H1 (cell line): Measurements from ENCODE around the gene MGST1. TPM values are rescaled to one million over a fixed set of nuclear protein-coding genes. Genes with fewer than 3 reads are reported as not detected.

ENCODE experiments used
- CTCF ChIA-PET: fragments of 300-600 bp; sonication (Branson Sonifier 250); formaldehyde crosslinking; loops from one replicate; lab custom pipeline; 2021; ENCODE audit not compliant: partially characterized antibody; lab: Charles Lee
- POLR2A ChIA-PET: fragments of 300-600 bp; sonication (Branson Sonifier 250); formaldehyde crosslinking; loops from one replicate; lab custom pipeline; 2021; ENCODE audit warnings: inconsistent platforms; ENCODE audit not compliant: partially characterized antibody; lab: Charles Lee
- DNase-seq, 2 experiments: peaks; one replicate each; pipeline versions ENCODE4 v3.0.0 to v3.0.0-alpha.2; 2010 to 2022; ENCODE audit warnings: low spot score in 2 of 2, low read depth in 1 of 2, mixed read lengths in 1 of 2
- FAIRE-seq: peaks from 2 replicates; lab custom pipeline; 2011; peaks lifted over from hg19 to GRCh38; lab: Jason Lieb, UNC
- H2AFZ ChIP-seq: 2 replicates; pipeline ENCODE4 v1.8.1; 2012; ENCODE audit warnings: low read length, inconsistent platforms
- H2AK5ac ChIP-seq: 2 replicates; pipeline ENCODE4 v1.6.1; 2013; ENCODE audit warnings: low read depth, low read length
- H2BK120ac ChIP-seq: replicated peaks from 2 replicates; pipeline ENCODE3; 2013; ENCODE audit warnings: low read depth, low read length, inconsistent platforms
- H2BK12ac ChIP-seq: 2 replicates; pipeline ENCODE4 v1.6.1; 2013; ENCODE audit warnings: low read depth, low read length
- H2BK15ac ChIP-seq: 2 replicates; pipeline ENCODE4 v1.6.1; 2013; ENCODE audit warnings: low read length
- H2BK20ac ChIP-seq: 2 replicates; pipeline ENCODE4 v1.6.1; 2013; ENCODE audit warnings: low read length
- H2BK5ac ChIP-seq: 2 replicates; pipeline ENCODE4 v1.6.1; 2013; ENCODE audit warnings: low read depth, low read length
- H3K14ac ChIP-seq: 2 replicates; pipeline ENCODE4 v1.6.1; 2013; ENCODE audit warnings: inconsistent platforms; ENCODE audit not compliant: insufficient read length
- H3K18ac ChIP-seq: 2 replicates; pipeline ENCODE4 v1.6.1; 2013; ENCODE audit warnings: low read length; ENCODE audit errors: extremely low read depth
- H3K23ac ChIP-seq: 2 replicates; pipeline ENCODE4 v1.6.1; 2013; ENCODE audit warnings: inconsistent platforms; ENCODE audit not compliant: insufficient read length
- H3K23me2 ChIP-seq: 2 replicates; pipeline ENCODE4 v1.6.1; 2013; ENCODE audit warnings: low read depth, low read length
- H3K27ac ChIP-seq: 2 replicates; pipeline ENCODE4 v1.6.1; 2011; ENCODE audit warnings: low read depth, low read length, inconsistent platforms
- H3K27me3 ChIP-seq, 4 experiments: replicated peaks in 1 of 4; 1 replicate in 1 of 4; 2 replicates in 3 of 4; pipeline versions ENCODE4 v1.6.1 to v1.8.1; 2011 to 2013; ENCODE audit warnings: low read length in 3 of 4, mild to moderate bottlenecking in 3 of 4, inconsistent platforms in 2 of 4, mixed read lengths in 2 of 4, moderate library complexity in 1 of 4; ENCODE audit not compliant: control insufficient read depth in 3 of 4, insufficient read depth in 3 of 4; ENCODE audit errors: extremely low read depth in 1 of 4
- H3K36me3 ChIP-seq, 4 experiments: 2 replicates each; pipeline versions ENCODE4 v1.6.1 to v1.8.1; 2011 to 2013; ENCODE audit warnings: mild to moderate bottlenecking in 4 of 4, low read length in 3 of 4, moderate library complexity in 2 of 4, control low read depth in 1 of 4, inconsistent platforms in 1 of 4; ENCODE audit not compliant: insufficient read depth in 4 of 4, control insufficient read depth in 2 of 4
- H3K4ac ChIP-seq: replicated peaks from 2 replicates; pipeline ENCODE3; 2013; ENCODE audit warnings: low read length, low read depth, mixed read lengths, inconsistent platforms; ENCODE audit not compliant: insufficient read length
- H3K4me1 ChIP-seq, 4 experiments: replicated peaks in 1 of 4; 1 replicate in 1 of 4; 2 replicates in 3 of 4; pipeline versions ENCODE4 v1.6.1 to v1.8.1; 2011 to 2013; ENCODE audit warnings: low read length in 3 of 4, inconsistent platforms in 2 of 4, mixed read lengths in 1 of 4; ENCODE audit not compliant: insufficient read depth in 4 of 4, control insufficient read depth in 3 of 4
- H3K4me2 ChIP-seq, 2 experiments: 2 replicates each; pipeline versions ENCODE4 v1.6.1 to v1.8.1; 2011 to 2013; ENCODE audit warnings: low read depth in 2 of 2, low read length in 2 of 2, control low read depth in 1 of 2, inconsistent platforms in 1 of 2, mild to moderate bottlenecking in 1 of 2; ENCODE audit not compliant: insufficient read depth in 1 of 2
- H3K4me3 ChIP-seq, 4 experiments: fragments of 200-600, 300-600 bp in 1 of 4; sonication (generic), shearing (Covaris generic), sonication (Bioruptor Twin) in 1 of 4; 2 replicates each; pipeline versions ENCODE4 v1.5.1 to v1.8.1; 2011 to 2016; ENCODE audit warnings: low read length in 4 of 4, low read depth in 3 of 4, control low read depth in 2 of 4, inconsistent platforms in 2 of 4, mild to moderate bottlenecking in 2 of 4, mixed read lengths in 1 of 4, moderate library complexity in 1 of 4; ENCODE audit not compliant: insufficient read depth in 2 of 4; ENCODE audit errors: extremely low read depth in 1 of 4
- H3K56ac ChIP-seq: replicated peaks from 2 replicates; pipeline ENCODE3; 2013; ENCODE audit warnings: low read depth, mild to moderate bottlenecking, mixed read lengths, low read length, inconsistent platforms; ENCODE audit not compliant: insufficient read length
- H3K79me1 ChIP-seq: 2 replicates; pipeline ENCODE4 v1.6.1; 2013; ENCODE audit warnings: low read depth, low read length, control low read depth
- H3K79me2 ChIP-seq, 2 experiments: 2 replicates each; pipeline versions ENCODE4 v1.6.1 to v1.8.1; 2012 to 2013; ENCODE audit warnings: low read length in 2 of 2, mild to moderate bottlenecking in 2 of 2, inconsistent platforms in 1 of 2; ENCODE audit not compliant: insufficient read depth in 2 of 2, control insufficient read depth in 1 of 2
- H3K9ac ChIP-seq, 4 experiments: replicated peaks in 1 of 4; 1 replicate in 1 of 4; 2 replicates in 3 of 4; pipeline versions ENCODE4 v1.6.1 to v1.8.1; 2011 to 2013; ENCODE audit warnings: low read depth in 3 of 4, low read length in 3 of 4, control low read depth in 2 of 4, mild to moderate bottlenecking in 2 of 4, moderate library complexity in 2 of 4, inconsistent platforms in 1 of 4; ENCODE audit errors: extremely low read depth in 1 of 4
- H3K9me3 ChIP-seq, 2 experiments: 2 replicates each; pipeline versions ENCODE4 v1.6.1 to v1.8.1; 2012 to 2013; ENCODE audit warnings: mild to moderate bottlenecking in 2 of 2, moderate library complexity in 2 of 2, control low read depth in 1 of 2, inconsistent platforms in 1 of 2, low read depth in 1 of 2, low read length in 1 of 2, mixed read lengths in 1 of 2; ENCODE audit not compliant: insufficient read depth in 2 of 2
- H4K20me1 ChIP-seq, 2 experiments: replicated peaks in 1 of 2; 2 replicates each; pipeline versions ENCODE3 to v1.8.1; 2011 to 2013; ENCODE audit warnings: inconsistent platforms in 2 of 2, low read length in 2 of 2, mild to moderate bottlenecking in 1 of 2; ENCODE audit not compliant: insufficient read depth in 2 of 2, control insufficient read depth in 1 of 2
- H4K5ac ChIP-seq: 2 replicates; pipeline ENCODE4 v1.6.1; 2013; ENCODE audit warnings: low read length, low read depth, mixed read lengths, inconsistent platforms; ENCODE audit not compliant: insufficient read length
- H4K8ac ChIP-seq: 2 replicates; pipeline ENCODE4 v1.8.0; 2013; ENCODE audit warnings: mild to moderate bottlenecking, moderate library complexity, low read length, inconsistent platforms; ENCODE audit not compliant: insufficient read depth; ENCODE audit errors: extremely low read depth
- H4K91ac ChIP-seq: replicated peaks from 2 replicates; pipeline ENCODE3; 2013; ENCODE audit warnings: low read length, mixed read lengths, inconsistent platforms; ENCODE audit not compliant: insufficient read length
- CBX8 ChIP-seq: fragments of 300-800, 300-1000 bp; sonication (generic); IDR thresholded peaks from 2 replicates; pipeline ENCODE4 v1.7.1; 2016; ENCODE audit warnings: low read depth, low read length, borderline replicate concordance
- POLR2AphosphoS5 ChIP-seq: IDR thresholded peaks from 2 replicates; pipeline ENCODE4 v1.6.1; 2011; ENCODE audit warnings: low read depth, low read length
- WGBS, 2 experiments: shearing (Covaris generic) in 1 of 2; methylation state at CpG; one replicate each; pipeline versions ENCODE4 v1.1.6 to v1.1.7; 2013 to 2015; ENCODE audit warnings: low lambda C conversion rate in 2 of 2, mixed read lengths in 2 of 2, inconsistent platforms in 1 of 2, low coverage in 1 of 2, missing lambda C conversion rate in 1 of 2; ENCODE audit not compliant: insufficient replicate concordance in 2 of 2, insufficient coverage in 1 of 2, insufficient read length in 1 of 2; ENCODE audit errors: extremely low coverage in 1 of 2, missing lambda C conversion rate in 1 of 2; 5-methylcytosine and 5-hydroxymethylcytosine counted together
- polyA plus RNA-seq, 7 experiments: library from polyadenylated mRNA; depleted of rRNA in 3 of 7; stranded (reverse) in 5 of 7; unstranded in 2 of 7; fragments of >200 nt in 5 of 7; fragments of 200-250 nt in 2 of 7; gene quantifications; 1 replicate in 5 of 7; 2 replicates in 1 of 7; 4 replicates in 1 of 7; pipeline versions ENCODE4 v1.2.1 to v1.2.3, GENCODE V29; 2011 to 2013; ENCODE audit warnings: missing spikeins in 2 of 7, mixed read lengths in 2 of 7
- total RNA-seq: library from RNA; stranded (reverse); fragmentation: NEBNext Ultra II Directional; extraction: Animal tissue kit (Norgen Biotek cat#: 25700); gene quantifications from 2 replicates; pipeline ENCODE4 v1.2.1, GENCODE V29; 2021

MGST1 gene
- total and polyA plus RNA-seq, 2 of the 8 experiments (the other 6 are each of a cell fraction or from before 2014, with no cell fraction given): 442 to 478 TPM

DNA sequence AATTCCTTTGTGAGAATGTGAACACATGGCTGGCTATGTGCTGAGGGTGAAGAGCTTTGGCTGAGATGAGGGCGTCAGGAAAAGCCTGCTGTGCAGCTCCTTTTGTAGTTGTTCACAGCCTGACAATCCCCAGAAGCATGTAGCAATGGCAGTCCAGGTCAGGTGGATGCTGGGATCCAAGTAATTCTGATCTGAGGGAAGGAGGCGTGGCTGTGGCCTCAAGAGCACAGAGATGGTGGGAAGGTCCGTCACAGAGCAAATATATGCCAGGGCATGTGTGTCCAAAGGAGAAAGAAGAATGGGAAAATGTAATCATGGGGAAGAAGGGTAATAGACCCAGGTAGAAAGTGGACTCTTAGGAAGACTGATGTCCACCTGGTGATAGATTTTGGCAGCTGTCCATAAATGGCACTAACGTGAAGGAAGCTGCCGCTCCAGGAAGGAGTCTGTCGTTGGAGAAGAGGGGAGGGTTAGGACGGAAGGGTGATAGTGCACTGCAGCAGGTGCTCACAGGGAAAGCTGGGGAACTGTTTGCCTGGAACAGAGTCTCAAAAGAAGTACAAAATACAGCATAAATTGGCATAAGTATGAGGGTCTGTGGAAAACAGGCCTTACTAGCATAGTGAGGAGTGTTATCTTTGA is 13.8 kb downstream of the MGST1 start:
- peaks cover 19 to 78% (median 52%) of the 10 kb centered on the region in 4 experiments for H3K36me3 ChIP-seq
- H3K27me3 ChIP-seq: no peaks in the 10 kb centered on the region
- H3K23ac ChIP-seq: no peak overlapping the region
- H4K20me1 ChIP-seq: peaks cover 8 to 18% of the 10 kb centered on the region in 2 experiments
- no peak for FAIRE-seq
- H3K79me1 ChIP-seq: no peaks in the 10 kb centered on the region; the same call in 1 of the 2 replicates
- H3K4me2 ChIP-seq: no peak overlapping the region
- H3K4ac ChIP-seq: no peak overlapping the region
- no peaks in the 10 kb centered on the region for H3K4me1 ChIP-seq
- DNase-seq: no peak
- no peak overlapping the region for H2BK15ac ChIP-seq
- no peak overlapping the region for H3K4me3 ChIP-seq
- no peak overlapping the region for H3K56ac ChIP-seq
- no peak overlapping the region for H3K14ac ChIP-seq
- H3K18ac ChIP-seq: no peak overlapping the region
- peak; percentile 32; the same call in 1 of the 2 replicates for TF ChIP-seq POLR2AphosphoS5
- no peak for TF ChIP-seq CBX8
- H4K5ac ChIP-seq: no peak overlapping the region
- H4K91ac ChIP-seq: no peak overlapping the region
- no peak overlapping the region for H2BK5ac ChIP-seq
- POLR2A ChIA-PET: interaction anchor here (0.6 to 2.5 kb wide), 5 partner anchors 9 to 287 kb away, joined by 3 to 7 read pairs (median 3); no protein-coding TSS in a partner anchor
- H3K27ac ChIP-seq: no peak overlapping the region
- H2BK20ac ChIP-seq: no peak overlapping the region
- H2BK120ac ChIP-seq: no peak overlapping the region
- no peak overlapping the region for H2AK5ac ChIP-seq
- WGBS, 2 experiments: 80% methylated on average over 7 of the region's 7 CpGs; no CpG with 5 or more reads in 1 of the 2 experiments
- no peak overlapping the region for H2BK12ac ChIP-seq
- no peaks in the 10 kb centered on the region for H3K23me2 ChIP-seq
- H3K79me2 ChIP-seq: peaks cover 0 to 17% of the 10 kb centered on the region in 2 experiments; a peak in 2 of 4 replicates
- no peak overlapping the region for H4K8ac ChIP-seq
- CTCF ChIA-PET: interaction anchor here (0.7 to 6.2 kb wide), 8 partner anchors 11 to 335 kb away, joined by 3 to 53 read pairs (median 8); no protein-coding TSS in a partner anchor
- no peaks in the 10 kb centered on the region for H3K9me3 ChIP-seq
- H3K9ac ChIP-seq: no peak overlapping the region
- H2AFZ ChIP-seq: no peak overlapping the region
